Activated CD8-positive, alpha-beta memory T cell treated with anti-CD3 and anti-CD28 coated beads, Interleukin-2, amount 50 U/mL, for 1 hour (primary cell): ENCODE measurements around the gene REEP5.
"Not testable (repeated sequence)": the region's sequence is repeated elsewhere in the genome, so short reads cannot be mapped to it uniquely, and the experiment has no call there.

ENCODE experiments used
- DNase-seq: peaks from one replicate; pipeline ENCODE4 v3.0.0-alpha.2; 2020; ENCODE audit errors: extremely low read depth

Gene REEP5

GRCh38 chr5:112933105-112933504 is 11.1 kb upstream of the REEP5 start:
- DNase-seq = no peak

GRCh38 chr5:112931473-112931872 is 9.4 kb upstream of the REEP5 start:
- DNase-seq = no peak

GRCh38 chr5:112930082-112930344 is 8.0 kb upstream of the REEP5 start:
- no peak for DNase-seq

GRCh38 chr5:112929336-112930081 is 7.5 kb upstream of the REEP5 start:
- DNase-seq = no peak

- no peak for DNase-seq
These were observed 2.0 kb upstream of the REEP5 start for GRCh38 chr5:112923988-112924387.

GRCh38 chr5:112923148-112923917 is 1.3 kb upstream of the REEP5 start:
- DNase-seq = no peak

- no peak for DNase-seq
These were observed 798 bp downstream of the REEP5 start for GRCh38 chr5:112921026-112921832.

GRCh38 chr5:112919972-112920371 is 2.1 kb downstream of the REEP5 start:
- no peak for DNase-seq

GRCh38 chr5:112918679-112919078 is 3.3 kb downstream of the REEP5 start:
- DNase-seq = no peak

- no peak for DNase-seq
These were observed 3.9 kb downstream of the REEP5 start for GRCh38 chr5:112918136-112918535.

GRCh38 chr5:112917453-112917995 is 4.5 kb downstream of the REEP5 start:
- no peak for DNase-seq

- no peak for DNase-seq
These were observed 6.2 kb downstream of the REEP5 start for GRCh38 chr5:112915831-112916230.

- DNase-seq = no peak
These were observed 7.4 kb downstream of the REEP5 start for GRCh38 chr5:112914584-112914983.

GRCh38 chr5:112910529-112910928 is 11.5 kb downstream of the REEP5 start:
- DNase-seq = no peak

- no peak for DNase-seq
These were observed 13.2 kb downstream of the REEP5 start for GRCh38 chr5:112908854-112909253.

- DNase-seq = no peak
These were observed 14.8 kb downstream of the REEP5 start for GRCh38 chr5:112907166-112907631.

- DNase-seq = no peak
These were observed 15.4 kb downstream of the REEP5 start for GRCh38 chr5:112906637-112907036.

GRCh38 chr5:112904996-112905395 is 17.0 kb downstream of the REEP5 start:
- DNase-seq = not testable (repeated sequence)

- no peak for DNase-seq
These were observed 19.5 kb downstream of the REEP5 start for GRCh38 chr5:112902561-112902960.

GRCh38 chr5:112895682-112896081 is 26.3 kb downstream of the REEP5 start:
- DNase-seq = no peak

GRCh38 chr5:112892776-112893175 is 29.3 kb downstream of the REEP5 start:
- no peak for DNase-seq

GRCh38 chr5:112892066-112892465 is 30.0 kb downstream of the REEP5 start:
- not testable (repeated sequence) for DNase-seq
